ENCODE results near the gene PDE7B. TPM values are rescaled to one million over a fixed set of nuclear protein-coding genes. Genes with fewer than 3 reads are reported as not detected.

PDE7B gene
- total RNA-seq, 1 experiment from 2014 or later, result not detected

DNA sequence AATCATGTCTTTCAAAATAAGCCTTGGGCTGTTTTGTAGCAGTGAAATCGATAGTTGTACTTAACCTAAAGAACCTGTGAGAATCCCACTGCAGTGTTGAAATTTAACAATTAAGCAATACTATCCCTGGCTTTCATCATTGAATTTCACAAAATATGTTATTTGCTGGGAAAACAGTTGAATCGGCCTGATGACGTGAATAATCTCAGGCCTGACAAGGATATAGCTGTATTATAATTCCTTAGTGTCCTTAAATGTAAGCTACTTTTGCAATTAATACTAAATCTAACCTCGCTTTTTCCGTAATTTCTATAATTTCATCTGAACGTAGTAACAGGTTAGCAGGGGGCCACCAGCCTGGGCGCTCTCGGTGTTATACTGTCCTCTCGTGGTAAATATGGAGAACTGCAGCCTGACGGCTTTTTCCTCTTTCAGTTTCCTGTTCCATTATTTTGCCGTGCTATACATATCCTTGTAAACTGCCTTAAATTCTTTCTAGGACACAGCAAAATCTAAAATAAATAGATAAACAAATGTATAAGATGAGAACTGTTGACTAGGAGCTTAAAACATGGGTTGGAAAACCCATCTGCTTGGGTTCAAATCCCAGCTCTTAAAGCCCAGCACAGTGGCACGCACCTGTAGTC, 374.6 kb downstream of the PDE7B start (continued):
- TF ChIP-seq, protein P1, sequence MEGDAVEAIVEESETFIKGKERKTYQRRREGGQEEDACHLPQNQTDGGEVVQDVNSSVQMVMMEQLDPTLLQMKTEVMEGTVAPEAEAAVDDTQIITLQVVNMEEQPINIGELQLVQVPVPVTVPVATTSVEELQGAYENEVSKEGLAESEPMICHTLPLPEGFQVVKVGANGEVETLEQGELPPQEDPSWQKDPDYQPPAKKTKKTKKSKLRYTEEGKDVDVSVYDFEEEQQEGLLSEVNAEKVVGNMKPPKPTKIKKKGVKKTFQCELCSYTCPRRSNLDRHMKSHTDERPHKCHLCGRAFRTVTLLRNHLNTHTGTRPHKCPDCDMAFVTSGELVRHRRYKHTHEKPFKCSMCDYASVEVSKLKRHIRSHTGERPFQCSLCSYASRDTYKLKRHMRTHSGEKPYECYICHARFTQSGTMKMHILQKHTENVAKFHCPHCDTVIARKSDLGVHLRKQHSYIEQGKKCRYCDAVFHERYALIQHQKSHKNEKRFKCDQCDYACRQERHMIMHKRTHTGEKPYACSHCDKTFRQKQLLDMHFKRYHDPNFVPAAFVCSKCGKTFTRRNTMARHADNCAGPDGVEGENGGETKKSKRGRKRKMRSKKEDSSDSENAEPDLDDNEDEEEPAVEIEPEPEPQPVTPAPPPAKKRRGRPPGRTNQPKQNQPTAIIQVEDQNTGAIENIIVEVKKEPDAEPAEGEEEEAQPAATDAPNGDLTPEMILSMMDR (IDR thresholded peaks at IDR 0.05), result peak; percentile 100
- no peak for TF ChIP-seq RORB (CRISPR knock-in tag; IDR thresholded peaks at IDR 0.05)
- no peak for TF ChIP-seq ZMAT4 (CRISPR knock-in tag; IDR thresholded peaks at IDR 0.05)

DNA sequence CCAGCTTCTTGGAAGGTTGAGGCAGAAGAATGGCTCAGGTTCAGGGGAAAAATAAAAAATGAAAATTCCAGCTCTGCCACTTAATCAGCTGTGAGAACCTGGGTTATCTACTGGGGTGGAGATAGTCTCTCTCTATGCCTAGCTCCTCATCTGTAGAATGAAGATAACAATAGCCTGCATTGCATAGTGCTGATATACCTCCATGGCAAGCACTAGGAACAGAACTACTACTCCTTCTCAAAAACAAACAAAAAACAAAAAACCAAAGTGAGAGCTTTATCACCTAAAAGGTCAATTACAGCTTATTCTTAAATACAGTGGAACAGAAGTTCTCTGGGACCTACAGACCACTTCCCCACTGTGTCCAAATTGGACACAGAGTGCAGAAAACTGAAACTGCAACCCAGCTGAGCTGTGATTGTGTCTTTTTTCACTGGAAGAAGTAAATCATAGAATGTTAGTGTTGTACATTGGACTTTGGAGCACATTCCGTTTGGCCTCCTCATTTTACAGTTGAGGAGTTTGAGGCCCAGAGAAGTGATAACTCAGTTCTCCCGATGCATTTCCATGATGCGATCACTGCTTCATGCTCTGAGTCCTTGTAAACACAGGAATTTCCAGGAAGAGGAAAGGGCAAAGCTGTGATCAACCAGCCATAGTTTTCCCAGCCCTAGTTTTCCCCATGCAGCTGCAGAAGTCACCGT, 375.3 kb downstream of the PDE7B start:
- Mint-ChIP-seq H3K4me1 (no peaks in the 10 kb centered on the region), H3K9me3 (peaks cover 5% of the 10 kb centered on the region), H3K36me3 (peaks cover 8% of the 10 kb centered on the region), H3K27ac (no peak overlapping the region), H3K27me3 (ENCODE audit: low read depth) (peaks cover 4% of the 10 kb centered on the region; the same call in 1 of the 2 replicates), H3K4me3 (no peak overlapping the region)
- ChIA-PET CTCF (interaction anchor here (0.6 to 1.7 kb wide), 4 partner anchors 90 to 720 kb away, joined by 3 to 12 read pairs (median 4); no protein-coding TSS in a partner anchor), POLR2A (no interaction called here)
- no peak for ATAC-seq
- no peak for DNase-seq (ENCODE audit: low spot score)
- TF ChIP-seq NR2C2 (CRISPR knock-in tag; IDR thresholded peaks at IDR 0.05), result no peak
- no peak for TF ChIP-seq ZNF121 (CRISPR knock-in tag; IDR thresholded peaks at IDR 0.05)
- TF ChIP-seq OVOL2 (CRISPR knock-in tag; IDR thresholded peaks at IDR 0.05; ENCODE audit: borderline replicate concordance), result no peak
- TF ChIP-seq ARID4B (CRISPR knock-in tag; IDR thresholded peaks at IDR 0.05; ENCODE audit: borderline replicate concordance), result no peak
- TF ChIP-seq ZNF263 (CRISPR knock-in tag; IDR thresholded peaks at IDR 0.05; ENCODE audit: low read depth), result no peak
- TF ChIP-seq ZNF219 (CRISPR knock-in tag; IDR thresholded peaks at IDR 0.05; ENCODE audit: borderline replicate concordance), result no peak

- peaks cover 8% of the 10 kb centered on the region for H3K36me3 Mint-ChIP-seq
- H3K4me1 Mint-ChIP-seq, result no peaks in the 10 kb centered on the region
- ChIA-PET CTCF (no interaction called here), POLR2A (no interaction called here)
- DNase-seq (ENCODE audit: low spot score), result no peak
- H3K4me3 Mint-ChIP-seq, result no peak overlapping the region
- H3K27ac Mint-ChIP-seq, result no peak overlapping the region
- peaks cover 4% of the 10 kb centered on the region; the same call in 1 of the 2 replicates for H3K27me3 Mint-ChIP-seq (ENCODE audit: low read depth)
- peaks cover 5% of the 10 kb centered on the region for H3K9me3 Mint-ChIP-seq
- TF ChIP-seq JAZF1 (CRISPR knock-in tag; IDR thresholded peaks at IDR 0.05), result no peak
- no peak for TF ChIP-seq CREM (CRISPR knock-in tag; IDR thresholded peaks at IDR 0.05)
- TF ChIP-seq, protein P2, sequence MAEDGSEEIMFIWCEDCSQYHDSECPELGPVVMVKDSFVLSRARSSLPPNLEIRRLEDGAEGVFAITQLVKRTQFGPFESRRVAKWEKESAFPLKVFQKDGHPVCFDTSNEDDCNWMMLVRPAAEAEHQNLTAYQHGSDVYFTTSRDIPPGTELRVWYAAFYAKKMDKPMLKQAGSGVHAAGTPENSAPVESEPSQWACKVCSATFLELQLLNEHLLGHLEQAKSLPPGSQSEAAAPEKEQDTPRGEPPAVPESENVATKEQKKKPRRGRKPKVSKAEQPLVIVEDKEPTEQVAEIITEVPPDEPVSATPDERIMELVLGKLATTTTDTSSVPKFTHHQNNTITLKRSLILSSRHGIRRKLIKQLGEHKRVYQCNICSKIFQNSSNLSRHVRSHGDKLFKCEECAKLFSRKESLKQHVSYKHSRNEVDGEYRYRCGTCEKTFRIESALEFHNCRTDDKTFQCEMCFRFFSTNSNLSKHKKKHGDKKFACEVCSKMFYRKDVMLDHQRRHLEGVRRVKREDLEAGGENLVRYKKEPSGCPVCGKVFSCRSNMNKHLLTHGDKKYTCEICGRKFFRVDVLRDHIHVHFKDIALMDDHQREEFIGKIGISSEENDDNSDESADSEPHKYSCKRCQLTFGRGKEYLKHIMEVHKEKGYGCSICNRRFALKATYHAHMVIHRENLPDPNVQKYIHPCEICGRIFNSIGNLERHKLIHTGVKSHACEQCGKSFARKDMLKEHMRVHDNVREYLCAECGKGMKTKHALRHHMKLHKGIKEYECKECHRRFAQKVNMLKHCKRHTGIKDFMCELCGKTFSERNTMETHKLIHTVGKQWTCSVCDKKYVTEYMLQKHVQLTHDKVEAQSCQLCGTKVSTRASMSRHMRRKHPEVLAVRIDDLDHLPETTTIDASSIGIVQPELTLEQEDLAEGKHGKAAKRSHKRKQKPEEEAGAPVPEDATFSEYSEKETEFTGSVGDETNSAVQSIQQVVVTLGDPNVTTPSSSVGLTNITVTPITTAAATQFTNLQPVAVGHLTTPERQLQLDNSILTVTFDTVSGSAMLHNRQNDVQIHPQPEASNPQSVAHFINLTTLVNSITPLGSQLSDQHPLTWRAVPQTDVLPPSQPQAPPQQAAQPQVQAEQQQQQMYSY (CRISPR knock-in tag; IDR thresholded peaks at IDR 0.05), result no peak
- no peak for TF ChIP-seq PREB (CRISPR knock-in tag; IDR thresholded peaks at IDR 0.05; ENCODE audit: borderline replicate concordance)
- TF ChIP-seq SMAD3 (CRISPR knock-in tag; IDR thresholded peaks at IDR 0.05; ENCODE audit: borderline replicate concordance), result no peak
- no peak for TF ChIP-seq ZNF671 (CRISPR knock-in tag; IDR thresholded peaks at IDR 0.05)
- TF ChIP-seq OVOL2 (CRISPR knock-in tag; IDR thresholded peaks at IDR 0.05; ENCODE audit: borderline replicate concordance), result no peak
- ATAC-seq, result no peak
These were observed 377.3 kb downstream of the PDE7B start for GRCh38 chr6:136228814-136229213.

Measured in WTC11 (cell line).